ENCODE measurements around the gene ERC2.

Gene ERC2

GRCh38 chr3:55483196-55484095 lies 984.8 kb downstream of the ERC2 start:
- TF ChIP-seq CTCF (IDR thresholded peaks at IDR 0.05), result no peak

- TF ChIP-seq CTCF (IDR thresholded peaks at IDR 0.05), result no peak
Measured at GRCh38 chr3:55482496-55483195, 985.6 kb downstream of the ERC2 start.

- TF ChIP-seq CTCF (IDR thresholded peaks at IDR 0.05), result no peak
Measured at GRCh38 chr3:55481744-55482495, 986.3 kb downstream of the ERC2 start.

- TF ChIP-seq CTCF (IDR thresholded peaks at IDR 0.05), result no peak
Measured at GRCh38 chr3:55480911-55481743, 987.1 kb downstream of the ERC2 start.

GRCh38 chr3:55477306-55478303 lies 990.7 kb downstream of the ERC2 start:
- TF ChIP-seq CTCF (IDR thresholded peaks at IDR 0.05), result no peak

- no peak for TF ChIP-seq CTCF (IDR thresholded peaks at IDR 0.05)
Measured at GRCh38 chr3:55476515-55476914, 991.8 kb downstream of the ERC2 start.
